Activated CD4-positive, alpha-beta memory T cell treated with anti-CD3 and anti-CD28 coated beads for 36 hours (primary cell): ENCODE data around the gene PCBD1. TPM values are rescaled to one million over a fixed set of nuclear protein-coding genes. Genes with fewer than 3 reads are reported as not detected.

Experiments used
- CTCF ChIA-PET: fragments of 350-600 bp; sonication (Branson Sonifier 250); formaldehyde crosslinking; loops from one replicate; lab custom pipeline; 2021; ENCODE audit warnings: antibody characterized with exemption, inconsistent platforms; lab: Charles Lee
- POLR2A ChIA-PET: fragments of 350-600 bp; sonication (Branson Sonifier 250); formaldehyde crosslinking; loops from one replicate; lab custom pipeline; 2021; ENCODE audit warnings: antibody characterized with exemption; lab: Charles Lee
- DNase-seq: peaks from one replicate; pipeline ENCODE4 v3.0.0-alpha.2; 2020
- H3K27ac Mint-ChIP-seq: one replicate; pipeline ENCODE4 v1.8.0; 2021; ENCODE audit warnings: mixed read lengths
- H3K27me3 Mint-ChIP-seq: one replicate; pipeline ENCODE4 v1.8.0; 2021; ENCODE audit warnings: mixed read lengths
- H3K36me3 Mint-ChIP-seq: one replicate; pipeline ENCODE4 v1.8.0; 2021; ENCODE audit warnings: mixed read lengths
- H3K4me1 Mint-ChIP-seq: one replicate; pipeline ENCODE4 v1.8.0; 2021; ENCODE audit warnings: low read depth, mixed read lengths
- H3K4me3 Mint-ChIP-seq: one replicate; pipeline ENCODE4 v1.8.0; 2021; ENCODE audit warnings: mild to moderate bottlenecking, mixed read lengths
- H3K9me3 Mint-ChIP-seq: one replicate; pipeline ENCODE4 v1.8.0; 2021; ENCODE audit warnings: mixed read lengths
- intact Hi-C: fragments of 100-400 bp; cut with micrococcal nuclease; formaldehyde crosslinking; loops from one replicate; pipeline ENCODE4 v1.15.1; 2023
- total RNA-seq, 2 experiments: library from RNA; stranded (reverse); gene quantifications; one replicate each; pipeline ENCODE4 v1.2.3, GENCODE V29; 2021

PCBD1 gene
- total RNA-seq, 2 experiments from 2014 or later = 53.4 to 56.7 TPM

- H3K4me1 Mint-ChIP-seq = no peaks in the 10 kb centered on the region
- CTCF ChIA-PET = no interaction called here
Observed at GRCh38 chr10:70915806-70916205, 27.4 kb upstream of the PCBD1 start.

DNA sequence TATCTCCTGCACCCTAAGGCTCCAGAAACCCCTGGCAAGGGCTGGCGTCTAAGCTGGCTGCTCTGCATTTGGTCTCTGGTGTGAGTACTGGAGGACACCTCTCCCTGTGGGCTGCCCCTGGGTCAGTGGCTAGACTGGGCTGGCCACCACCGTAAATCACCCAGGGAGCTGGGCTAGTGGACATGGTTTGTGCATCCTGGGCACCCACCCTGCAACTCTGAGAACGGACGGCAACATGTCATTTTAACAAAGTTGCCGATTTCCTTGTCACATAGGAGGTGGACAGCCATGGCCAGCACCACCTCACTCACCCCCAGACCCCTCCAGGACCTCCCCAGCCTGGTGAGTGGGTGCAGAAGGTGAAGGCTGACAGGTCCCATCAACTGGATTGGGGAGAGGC is 26.8 kb upstream of the PCBD1 start:
- no peak for DNase-seq
- ChIA-PET POLR2A (no interaction called here), CTCF (interaction anchor here (0.7 kb wide), 1 partner anchor 12 kb away, joined by 3 read pairs; no protein-coding TSS in a partner anchor)
- Mint-ChIP-seq H3K4me1 (no peaks in the 10 kb centered on the region), H3K4me3 (no peak overlapping the region), H3K27ac (no peak overlapping the region), H3K36me3 (no peaks in the 10 kb centered on the region), H3K9me3 (peaks cover 3% of the 10 kb centered on the region), H3K27me3 (peaks cover 6% of the 10 kb centered on the region)
- intact Hi-C loops = no loop called here

More at GRCh38 chr10:70915806-70916205, 27.4 kb upstream of the PCBD1 start:
- no peak for DNase-seq
- peaks cover 6% of the 10 kb centered on the region for H3K27me3 Mint-ChIP-seq
- H3K4me3 Mint-ChIP-seq = no peak overlapping the region
- intact Hi-C loops = no loop called here
- peaks cover 3% of the 10 kb centered on the region for H3K9me3 Mint-ChIP-seq
- H3K27ac Mint-ChIP-seq = no peak overlapping the region
- POLR2A ChIA-PET = no interaction called here
- H3K36me3 Mint-ChIP-seq = no peaks in the 10 kb centered on the region

DNA sequence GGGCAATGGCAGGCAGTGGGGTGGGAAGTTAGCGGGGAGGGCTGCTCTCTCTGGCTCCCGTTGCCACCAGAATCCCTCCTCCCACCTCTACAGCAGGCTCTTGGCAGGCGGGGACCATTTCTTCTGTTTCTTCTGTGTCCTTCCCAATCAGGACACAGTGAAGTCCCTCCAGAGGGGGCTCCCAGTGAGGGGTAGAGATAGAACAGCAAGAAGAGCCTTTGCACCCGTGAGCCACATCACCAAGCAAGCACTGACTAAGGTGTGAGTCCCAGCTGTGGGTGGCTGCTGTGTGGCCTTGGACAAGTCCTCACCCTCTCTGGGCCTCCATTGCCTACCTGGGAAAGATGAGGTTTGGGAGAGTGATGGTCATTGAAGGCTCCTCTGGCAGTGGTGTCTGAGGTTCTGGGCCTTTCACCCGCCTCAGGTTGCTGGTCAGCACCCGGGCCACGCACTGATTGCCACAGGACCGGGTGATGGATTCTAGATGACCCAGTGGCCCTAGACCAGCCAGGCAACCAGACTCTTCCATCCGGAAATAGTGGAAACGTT is 26.0 kb upstream of the PCBD1 start:
- peaks cover 6% of the 10 kb centered on the region for H3K27me3 Mint-ChIP-seq
- peaks cover 3% of the 10 kb centered on the region for H3K9me3 Mint-ChIP-seq
- no peaks in the 10 kb centered on the region for H3K4me1 Mint-ChIP-seq
- DNase-seq = no peak
- CTCF ChIA-PET = no interaction called here
- intact Hi-C loops = no loop called here
- H3K36me3 Mint-ChIP-seq = no peaks in the 10 kb centered on the region
- POLR2A ChIA-PET = no interaction called here
- no peak overlapping the region for H3K27ac Mint-ChIP-seq
- H3K4me3 Mint-ChIP-seq = no peak overlapping the region

- no peaks in the 10 kb centered on the region for H3K4me1 Mint-ChIP-seq
- POLR2A ChIA-PET = no interaction called here
- no peak for DNase-seq
- H3K27ac Mint-ChIP-seq = no peak overlapping the region
- H3K9me3 Mint-ChIP-seq = peaks cover 3% of the 10 kb centered on the region
- CTCF ChIA-PET = no interaction called here
- no peak overlapping the region for H3K4me3 Mint-ChIP-seq
- peaks cover 6% of the 10 kb centered on the region for H3K27me3 Mint-ChIP-seq
- intact Hi-C loops = no loop called here
- no peaks in the 10 kb centered on the region for H3K36me3 Mint-ChIP-seq
Observed at GRCh38 chr10:70913893-70914240, 25.5 kb upstream of the PCBD1 start.

DNA sequence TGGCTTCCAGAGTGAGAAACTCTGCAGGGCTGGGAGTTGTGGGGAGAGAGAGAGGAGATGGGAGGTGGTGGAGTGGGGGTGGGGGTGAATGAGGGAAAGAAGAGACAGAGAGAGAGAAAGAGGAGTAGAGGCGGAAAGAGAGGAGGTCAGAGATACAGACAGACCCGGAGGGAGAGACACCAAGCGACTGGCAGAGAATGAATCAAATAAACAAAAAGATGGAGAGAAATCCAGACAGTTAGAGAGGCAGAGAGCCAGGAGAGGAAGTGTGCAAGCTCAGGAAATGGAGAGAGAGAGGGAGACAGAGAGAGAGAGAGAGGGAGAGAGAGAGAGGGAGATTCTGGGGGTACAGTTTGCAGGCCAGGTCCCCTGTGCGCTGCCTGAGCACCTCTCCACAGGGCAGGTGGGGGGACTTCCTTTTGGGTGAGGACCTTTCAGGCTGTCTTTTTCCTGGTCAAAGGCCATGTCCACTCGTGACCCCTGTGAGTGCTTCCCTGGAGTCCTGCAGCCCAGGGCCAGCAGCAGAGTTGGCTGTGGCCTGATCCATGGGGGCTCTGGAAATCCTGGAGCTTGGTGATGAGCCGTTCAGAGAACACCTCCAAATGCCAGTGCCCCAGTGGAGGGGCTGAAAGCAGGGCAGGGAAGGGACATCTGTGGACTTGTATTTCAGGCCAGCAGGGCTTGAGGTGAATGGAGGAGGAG is 25.0 kb upstream of the PCBD1 start:
- no peak overlapping the region for H3K27ac Mint-ChIP-seq
- intact Hi-C loops = no loop called here
- DNase-seq = no peak
- H3K9me3 Mint-ChIP-seq = peaks cover 3% of the 10 kb centered on the region
- POLR2A ChIA-PET = no interaction called here
- CTCF ChIA-PET = no interaction called here
- H3K4me1 Mint-ChIP-seq = no peaks in the 10 kb centered on the region
- H3K27me3 Mint-ChIP-seq = peaks cover 6% of the 10 kb centered on the region
- no peak overlapping the region for H3K4me3 Mint-ChIP-seq
- no peaks in the 10 kb centered on the region for H3K36me3 Mint-ChIP-seq

- no peak overlapping the region for H3K27ac Mint-ChIP-seq
- no peak overlapping the region for H3K4me3 Mint-ChIP-seq
- H3K9me3 Mint-ChIP-seq = peaks cover 3% of the 10 kb centered on the region
- POLR2A ChIA-PET = no interaction called here
- H3K36me3 Mint-ChIP-seq = no peaks in the 10 kb centered on the region
- DNase-seq = no peak
- intact Hi-C loops = no loop called here
- no peaks in the 10 kb centered on the region for H3K4me1 Mint-ChIP-seq
- peaks cover 5% of the 10 kb centered on the region for H3K27me3 Mint-ChIP-seq
- CTCF ChIA-PET = no interaction called here
Observed at GRCh38 chr10:70912556-70912955, 24.2 kb upstream of the PCBD1 start.

DNA sequence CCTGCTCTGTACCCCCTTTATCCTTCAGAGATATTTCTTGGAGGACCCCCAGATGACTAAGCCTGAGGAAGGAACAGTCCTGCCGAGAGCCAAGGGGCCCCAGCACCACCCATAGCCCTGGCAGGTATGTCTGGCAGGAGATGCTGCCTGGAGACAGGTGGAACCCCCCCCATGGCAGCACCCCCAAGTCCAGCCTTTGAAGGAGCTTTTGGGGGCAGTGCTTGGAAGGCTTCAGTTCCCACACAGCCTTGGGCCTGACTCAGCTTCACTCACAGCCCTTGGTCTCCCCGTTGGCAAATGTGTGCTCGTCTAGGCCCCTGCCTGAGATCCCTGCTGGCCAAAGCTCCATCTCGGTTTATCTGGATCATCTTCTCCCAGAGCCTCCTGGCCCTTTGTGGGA is 23.0 kb upstream of the PCBD1 start:
- Mint-ChIP-seq H3K27ac (no peak overlapping the region), H3K4me3 (no peak overlapping the region), H3K4me1 (no peaks in the 10 kb centered on the region), H3K36me3 (no peaks in the 10 kb centered on the region), H3K27me3 (peaks cover 3% of the 10 kb centered on the region), H3K9me3 (peaks cover 3% of the 10 kb centered on the region)
- DNase-seq = no peak
- intact Hi-C loops = no loop called here
- ChIA-PET POLR2A (no interaction called here), CTCF (interaction anchor here (1.3 kb wide), 1 partner anchor 14 kb away, joined by 4 read pairs; no protein-coding TSS in a partner anchor)

DNA sequence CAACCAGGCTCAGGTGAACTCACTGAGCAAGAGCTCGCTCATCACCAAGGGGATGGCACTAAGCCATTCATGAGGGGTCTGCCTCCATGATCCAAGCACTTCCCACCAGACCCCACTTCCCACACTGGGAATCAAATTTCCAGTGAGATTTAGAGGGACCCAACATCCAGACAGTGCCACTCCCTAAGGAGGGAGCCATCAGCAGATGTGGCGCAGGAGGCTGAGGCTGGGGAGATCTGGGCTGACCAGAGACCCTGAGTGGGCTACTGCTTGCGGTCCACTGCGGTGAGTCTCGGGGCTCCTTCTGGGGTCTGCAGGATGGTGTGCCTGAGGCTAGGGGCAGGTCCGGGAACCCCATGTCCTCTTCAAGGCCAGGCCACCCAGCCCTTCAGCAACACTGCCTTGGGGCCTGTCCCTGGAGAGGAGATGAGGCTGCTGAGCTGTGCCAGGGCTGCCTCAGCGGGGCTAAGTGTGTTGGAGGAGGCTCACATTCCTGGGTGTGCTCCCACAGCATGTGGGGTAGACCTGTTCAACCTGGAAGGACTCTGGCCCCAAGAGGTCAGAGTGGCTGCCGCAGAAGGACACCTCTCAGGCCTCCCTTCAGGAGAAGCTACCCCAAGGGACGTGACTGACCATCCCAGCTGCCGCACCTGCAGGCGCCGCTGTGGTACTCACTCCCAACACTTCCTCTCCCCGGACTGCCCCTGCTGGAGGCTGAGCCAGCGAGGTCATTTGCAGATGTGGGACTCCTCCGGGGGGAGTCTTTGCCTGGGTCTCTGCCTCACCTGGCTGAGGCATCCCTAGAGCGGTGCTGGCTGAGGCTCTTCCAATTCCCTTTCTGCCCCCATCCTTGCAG is 22.3 kb upstream of the PCBD1 start:
- intact Hi-C loops = no loop called here
- no peak for DNase-seq
- no peaks in the 10 kb centered on the region for H3K36me3 Mint-ChIP-seq
- POLR2A ChIA-PET = no interaction called here
- H3K9me3 Mint-ChIP-seq = peaks cover 3% of the 10 kb centered on the region
- CTCF ChIA-PET = interaction anchor here (1.3 kb wide), 1 partner anchor 14 kb away, joined by 4 read pairs; no protein-coding TSS in a partner anchor
- H3K27ac Mint-ChIP-seq = no peak overlapping the region
- H3K4me3 Mint-ChIP-seq = no peak overlapping the region
- H3K4me1 Mint-ChIP-seq = no peaks in the 10 kb centered on the region
- no peaks in the 10 kb centered on the region for H3K27me3 Mint-ChIP-seq

GRCh38 chr10:70909326-70909935 is 21.1 kb upstream of the PCBD1 start:
- Mint-ChIP-seq H3K4me3 (no peak overlapping the region), H3K27ac (no peak overlapping the region), H3K27me3 (no peaks in the 10 kb centered on the region), H3K9me3 (peaks cover 3% of the 10 kb centered on the region), H3K4me1 (no peaks in the 10 kb centered on the region), H3K36me3 (no peaks in the 10 kb centered on the region)
- intact Hi-C loops = no loop called here
- ChIA-PET CTCF (no interaction called here), POLR2A (interaction anchor here (0.5 kb wide), 1 partner anchor 25 kb away, joined by 5 read pairs; no protein-coding TSS in a partner anchor)
- DNase-seq = no peak

DNA sequence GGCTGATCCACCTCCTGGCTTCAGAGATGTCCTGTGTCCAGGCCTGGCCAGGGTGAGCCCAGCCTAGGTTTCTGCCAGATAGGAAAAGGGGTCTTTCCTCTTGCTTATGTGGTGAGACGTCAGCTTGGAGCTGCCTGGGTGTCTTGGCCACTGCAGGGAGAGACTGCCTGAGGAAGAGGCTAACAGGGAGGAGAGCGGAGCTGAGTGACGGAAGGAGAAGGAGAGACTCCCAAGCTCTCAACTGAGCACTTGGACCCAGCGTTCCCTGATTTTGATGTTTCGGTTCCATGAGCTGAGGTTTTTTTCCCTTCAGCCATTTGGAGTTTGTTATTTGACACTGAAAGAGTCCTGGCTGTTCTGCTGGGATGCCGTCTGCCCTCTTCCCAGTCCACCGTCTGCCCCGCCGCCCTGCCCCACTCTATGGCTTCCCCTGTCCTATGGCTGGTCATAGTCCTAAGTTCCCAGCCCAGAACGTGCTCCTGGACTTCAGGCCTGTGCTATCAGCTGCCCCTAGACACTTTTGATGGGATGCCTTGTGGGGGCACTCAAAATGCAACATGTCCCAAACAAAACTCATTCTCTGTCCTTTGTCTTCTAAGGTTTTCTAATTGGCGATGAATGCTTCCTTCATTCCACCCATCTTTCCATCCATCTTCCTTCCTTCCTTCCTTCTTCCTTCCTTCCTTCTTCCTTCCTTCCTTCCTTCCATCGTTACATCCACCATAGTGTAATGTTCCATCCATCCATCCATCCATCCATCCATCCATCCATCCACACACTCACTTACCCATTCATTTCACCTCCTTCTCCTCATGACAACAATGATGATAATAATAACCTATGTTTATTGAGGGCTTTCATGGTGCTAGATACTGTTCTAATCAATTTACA is 20.3 kb upstream of the PCBD1 start:
- Mint-ChIP-seq H3K36me3 (no peaks in the 10 kb centered on the region), H3K4me1 (no peaks in the 10 kb centered on the region), H3K4me3 (no peak overlapping the region), H3K9me3 (peaks cover 3% of the 10 kb centered on the region), H3K27ac (no peak overlapping the region), H3K27me3 (no peaks in the 10 kb centered on the region)
- POLR2A ChIA-PET = no interaction called here
- intact Hi-C loops = no loop called here
- DNase-seq = no peak
- CTCF ChIA-PET = no interaction called here

DNA sequence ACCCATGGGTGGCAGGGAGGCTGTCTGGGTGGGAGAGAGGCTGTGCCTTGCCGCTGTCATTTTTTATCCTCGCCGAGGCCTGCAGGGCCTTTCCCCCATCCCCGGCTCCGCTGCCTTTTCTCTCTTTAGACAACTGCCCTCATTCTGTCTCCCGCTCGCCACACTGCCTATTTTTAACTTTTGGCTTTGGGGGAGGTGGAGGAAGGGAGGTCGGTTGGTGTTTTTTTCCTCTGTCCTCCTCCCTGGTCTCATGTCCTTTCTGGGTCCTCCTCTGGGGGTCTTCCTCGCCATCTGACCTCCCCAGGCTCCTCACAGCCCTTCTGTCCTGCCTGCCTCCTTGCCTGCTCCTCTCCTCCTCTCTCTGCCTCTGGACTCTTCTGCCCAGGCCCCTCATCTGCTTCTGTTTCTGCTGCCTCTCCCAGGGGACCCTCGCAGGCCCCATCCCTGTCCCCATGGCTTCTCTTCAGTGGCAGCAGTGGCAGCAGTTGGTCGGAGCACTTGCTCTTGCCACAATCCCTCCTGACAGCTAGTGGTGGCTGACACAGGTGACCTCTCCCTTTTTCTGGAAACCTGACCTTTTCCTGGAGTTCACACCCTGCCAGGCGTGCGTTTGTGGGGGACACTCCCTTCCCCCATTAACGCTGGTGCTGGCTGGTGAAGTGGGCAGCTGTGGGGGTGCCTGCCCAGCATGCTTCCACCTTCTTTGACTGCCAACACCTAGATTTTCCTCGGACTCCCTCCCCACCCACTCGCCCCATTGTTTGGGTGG is 19.5 kb upstream of the PCBD1 start:
- Mint-ChIP-seq H3K4me1 (no peaks in the 10 kb centered on the region), H3K36me3 (no peaks in the 10 kb centered on the region), H3K27me3 (no peaks in the 10 kb centered on the region), H3K4me3 (no peak overlapping the region), H3K27ac (no peak overlapping the region), H3K9me3 (peaks cover 3% of the 10 kb centered on the region)
- intact Hi-C loops = no loop called here
- no peak for DNase-seq
- CTCF ChIA-PET = interaction anchor here (1.3 kb wide), 1 partner anchor 18 kb away, joined by 4 read pairs; no protein-coding TSS in a partner anchor
- POLR2A ChIA-PET = no interaction called here
